K562 (cell line): ENCODE results near the gene POLR1B. TPM values are rescaled to one million over a fixed set of nuclear protein-coding genes. Genes with fewer than 3 reads are reported as not detected.
A peak's percentile ranks its signal among the peaks of the same experiment; 100 is the strongest.
"Not testable (repeated sequence)": the region's sequence is repeated elsewhere in the genome, so short reads cannot be mapped to it uniquely, and the experiment has no call there.

ENCODE experiments used
- ATAC-seq: fragments of 200-7000 bp; cut with Tn5 transposase; 3 replicates; pipeline ENCODE4 v1.9.1; 2020; ENCODE audit warnings: moderate library complexity
- BruUV-seq: library from RNA; stranded (reverse); fragments of 400-500 nt; replicated peaks from 2 replicates; lab custom pipeline; 2021; lab: Mats Ljungman, UMichigan
- CTCF ChIA-PET: fragments of 300-600 bp; formaldehyde crosslinking; extraction: SDS; loops from one replicate; lab custom pipeline; 2021; ENCODE audit warnings: low intra/inter-chr PET ratio; lab: Yijun Ruan, JAX
- POLR2A ChIA-PET: fragments of 300-600, 350-650 bp; sonication (Branson Sonifier 250); formaldehyde crosslinking; extraction: SDS; loops from one replicate; lab custom pipeline; 2021; ENCODE audit warnings: antibody characterized with exemption, inconsistent platforms; lab: Yijun Ruan, JAX
- DNase-seq, 4 experiments: peaks; one replicate each; pipeline versions ENCODE4 v3.0.0 to v3.0.0-alpha.2; 2011 to 2018; ENCODE audit warnings: low spot score in 3 of 4, mixed read lengths in 3 of 4; ENCODE audit errors: extremely low read depth in 1 of 4
- FAIRE-seq: peaks from 2 replicates; lab custom pipeline; 2011; peaks lifted over from hg19 to GRCh38; lab: Jason Lieb, UNC
- H2AFZ ChIP-seq: 2 replicates; pipeline ENCODE4 v1.6.0; 2011; ENCODE audit warnings: low read depth, low read length, control low read depth, inconsistent platforms
- H3K27ac ChIP-seq: fragments of 200-600 bp; 3 replicates; pipeline ENCODE4 v1.8.0; 2011; ENCODE audit warnings: low read depth, mild to moderate bottlenecking, control low read depth, inconsistent platforms, low read length, moderate library complexity, mixed read lengths; ENCODE audit errors: extremely low read depth
- H3K27me3 ChIP-seq, 2 experiments: fragments of 300-600 bp in 1 of 2; 2 replicates in 1 of 2; 3 replicates in 1 of 2; pipeline versions ENCODE4 v1.6.0 to v1.8.0; 2011; ENCODE audit warnings: inconsistent platforms in 2 of 2, low read length in 2 of 2, mild to moderate bottlenecking in 1 of 2, mixed read lengths in 1 of 2, moderate library complexity in 1 of 2; ENCODE audit not compliant: control insufficient read depth in 2 of 2, insufficient read depth in 2 of 2
- H3K36me3 ChIP-seq: fragments of 300-600 bp; 3 replicates; pipeline ENCODE4 v1.8.0; 2011; ENCODE audit warnings: mild to moderate bottlenecking, low read length, inconsistent platforms; ENCODE audit not compliant: control insufficient read depth, insufficient read depth
- H3K4me1 ChIP-seq, 2 experiments: fragments of 200-600 bp in 1 of 2; replicated peaks in 1 of 2; 2 replicates in 1 of 2; 3 replicates in 1 of 2; pipeline versions ENCODE4 v1.5.1 to v1.8.0; 2011; ENCODE audit warnings: inconsistent platforms in 2 of 2, low read length in 2 of 2, mild to moderate bottlenecking in 1 of 2, mixed read lengths in 1 of 2, moderate library complexity in 1 of 2; ENCODE audit not compliant: control insufficient read depth in 2 of 2, insufficient read depth in 2 of 2
- H3K4me2 ChIP-seq: 2 replicates; pipeline ENCODE4 v1.6.1; 2011; ENCODE audit warnings: low read length, control low read depth, inconsistent platforms, mixed read lengths; ENCODE audit not compliant: insufficient read depth
- H3K4me3 ChIP-seq: fragments of 200-600 bp; sonication (generic), shearing (Covaris generic); 2 replicates; pipeline ENCODE4 v1.5.1; 2016; ENCODE audit warnings: control low read depth, inconsistent platforms
- H3K79me2 ChIP-seq: fragments of 200-600 bp; 3 replicates; pipeline ENCODE4 v1.8.0; 2011; ENCODE audit warnings: low read length, inconsistent platforms; ENCODE audit not compliant: control insufficient read depth, insufficient read depth
- H3K9ac ChIP-seq, 2 experiments: 2 replicates each; pipeline versions ENCODE4 v1.6.0 to v1.6.1; 2011; ENCODE audit warnings: low read depth in 2 of 2, low read length in 2 of 2, control low read depth in 1 of 2, inconsistent platforms in 1 of 2, mild to moderate bottlenecking in 1 of 2, mixed read lengths in 1 of 2; ENCODE audit not compliant: insufficient read depth in 1 of 2
- H3K9me1 ChIP-seq: one replicate; pipeline ENCODE4 v1.6.0; 2011; ENCODE audit warnings: inconsistent platforms, mild to moderate bottlenecking, low read length, moderate library complexity; ENCODE audit not compliant: control insufficient read depth, insufficient read depth
- H3K9me3 ChIP-seq: replicated peaks from 2 replicates; pipeline ENCODE4 v1.5.1; 2011; ENCODE audit warnings: low read depth, low read length, inconsistent platforms; ENCODE audit not compliant: control insufficient read depth, insufficient read depth
- H4K20me1 ChIP-seq: replicated peaks from 2 replicates; pipeline ENCODE4 v1.6.1; 2011; ENCODE audit warnings: low read length, inconsistent platforms, mixed read lengths; ENCODE audit not compliant: control insufficient read depth, insufficient read depth
- KDM2B ChIP-seq: fragments of 250-450 bp; sonication (Bioruptor Pico); IDR thresholded peaks from 2 replicates; pipeline ENCODE4 v1.8.0; 2021; ENCODE audit warnings: mild to moderate bottlenecking, moderate library complexity
- NELFE ChIP-seq: IDR thresholded peaks from 2 replicates; pipeline ENCODE4 v1.6.1; 2011; ENCODE audit warnings: mild to moderate bottlenecking; ENCODE audit not compliant: insufficient read depth, insufficient read length
- NFIX ChIP-seq: fragments of 250-450 bp; sonication (Bioruptor Pico); IDR thresholded peaks from 2 replicates; pipeline ENCODE4 v1.4.0; 2020; ENCODE audit warnings: low read depth, mild to moderate bottlenecking, moderate library complexity
- PYGO2 ChIP-seq: fragments of 450-650 bp; IDR thresholded peaks from 2 replicates; pipeline ENCODE4 v1.6.1; 2016; ENCODE audit warnings: mild to moderate bottlenecking, missing genetic modification characterization, moderate library complexity, missing compliant biosample characterization
- ZNF347 ChIP-seq: fragments of 450-650 bp; formaldehyde crosslinking; IDR thresholded peaks from 2 replicates; pipeline ENCODE4 v1.4.0; 2020; ENCODE audit warnings: low read depth, mild to moderate bottlenecking, moderate library complexity
- ZNF644 ChIP-seq: fragments of 200-800 bp; sonication (Bioruptor generic); IDR thresholded peaks from 2 replicates; pipeline ENCODE4 v1.6.1; 2016; ENCODE audit warnings: low read depth, missing genetic modification characterization, missing compliant biosample characterization
- WGBS: fragments of 100-300 bp; shearing (Covaris generic); methylation state at CpG from one replicate; pipeline ENCODE4 v1.1.6; 2016; ENCODE audit warnings: low coverage, mixed read lengths; ENCODE audit not compliant: insufficient coverage; ENCODE audit errors: missing lambda C conversion rate; 5-methylcytosine and 5-hydroxymethylcytosine counted together
- in situ Hi-C: fragments of 300-500 bp; cut with MboI; formaldehyde crosslinking; loops from 4 replicates; pipeline ENCODE4 v1.15.0; 2018; ENCODE audit warnings: inconsistent platforms, mixed read lengths
- intact Hi-C: fragments of 100-400 bp; cut with micrococcal nuclease; formaldehyde crosslinking; loops from 2 replicates; pipeline ENCODE4 v1.14.2; 2022
- polyA plus RNA-seq, 8 experiments: library from polyadenylated mRNA; depleted of rRNA in 4 of 8; stranded (reverse) in 5 of 8; unstranded in 3 of 8; fragments of >200 nt; fragmentation: Nextera tagmentation in 2 of 8; fragmentation: Illumina TruSeq in 1 of 8; extraction: Ambion mirVana in 2 of 8; extraction: Trizol in 1 of 8; gene quantifications; 2 replicates each; pipeline versions ENCODE4 v1.2.1 to v1.2.3, GENCODE V29; 2011 to 2014; ENCODE audit warnings: inconsistent platforms in 1 of 8, missing spikeins in 1 of 8
- total RNA-seq, 7 experiments: library from RNA; depleted of rRNA in 6 of 7; stranded (reverse); fragments of >200 nt in 6 of 7; fragmentation: Illumina TruSeq in 2 of 7; extraction: Trizol in 2 of 7; gene quantifications; 2 replicates each; pipeline versions ENCODE4 v1.2.1 to v1.2.3, GENCODE V29; 2011 to 2021; ENCODE audit warnings: low replicate concordance in 1 of 7

The POLR1B gene
- total and polyA plus RNA-seq, 9 of the 15 experiments (the other 6 are each of a cell fraction or from before 2014, with no cell fraction given), result 19.8 to 55.1 (median 40.2) TPM

GRCh38 chr2:112614201-112614840 is 72.1 kb downstream of the POLR1B start (continued):
- no peak for TF ChIP-seq NELFE
- TF ChIP-seq PYGO2 (tag), result no peak
- no peak for TF ChIP-seq ZNF347 (CRISPR knock-in tag)
- TF ChIP-seq ZNF644 (tag), result no peak
- no peak for TF ChIP-seq KDM2B (CRISPR knock-in tag)

GRCh38 chr2:112615051-112615450 is 72.8 kb downstream of the POLR1B start:
- POLR2A ChIA-PET, result interaction anchor here (0.5 kb wide), 1 partner anchor 657 kb away, joined by 3 read pairs; no protein-coding TSS in a partner anchor
- intact Hi-C loops, result no loop called here
- Histone ChIP-seq H3K27ac (no peak overlapping the region), H4K20me1 (no peaks in the 10 kb centered on the region), H3K4me1 (peaks cover 0 to 6% of the 10 kb centered on the region in 2 experiments; a peak in 1 of 5 replicates), H3K79me2 (no peaks in the 10 kb centered on the region), H3K36me3 (no peaks in the 10 kb centered on the region), H3K27me3 (no peaks in the 10 kb centered on the region), H3K9me3 (no peaks in the 10 kb centered on the region), H3K9me1 (no peaks in the 10 kb centered on the region), H2AFZ (no peak overlapping the region), H3K4me3 (no peak overlapping the region), H3K4me2 (no peak overlapping the region), H3K9ac (peak overlapping the region in 1 of 2 experiments; percentile 70; a peak in 1 of 4 replicates)
- no peak for ATAC-seq
- WGBS, result 70% methylated on average over 7 of the region's 8 CpGs
- TF ChIP-seq NFIX (CRISPR knock-in tag), result no peak
- no TSS peak for BruUV-seq
- CTCF ChIA-PET, result no interaction called here
- in situ Hi-C loops, result loop anchor here (25.0 kb wide), 1 partner anchor 272 kb away; no protein-coding TSS in a partner anchor
- no peak for DNase-seq
- FAIRE-seq, result no peak

- H3K27ac ChIP-seq, H4K20me1 ChIP-seq, POLR2A ChIA-PET, H3K9me1 ChIP-seq, H3K27me3 ChIP-seq, BruUV-seq, H3K4me2 ChIP-seq, H3K4me3 ChIP-seq, ATAC-seq, H3K9me3 ChIP-seq, H3K36me3 ChIP-seq, DNase-seq, H3K4me1 ChIP-seq, H2AFZ ChIP-seq, CTCF ChIA-PET, H3K79me2 ChIP-seq, H3K9ac ChIP-seq, intact Hi-C loops, FAIRE-seq: not testable (repeated sequence)
- WGBS, result 53% methylated on average over 2 of the region's 2 CpGs
- in situ Hi-C loops, result loop anchor here (25.0 kb wide), 1 partner anchor 272 kb away; no protein-coding TSS in a partner anchor
Measured at GRCh38 chr2:112615798-112616197, 73.5 kb downstream of the POLR1B start.
